Stimulated activated CD8-positive, alpha-beta memory T cell treated with anti-CD3 and anti-CD28 coated beads, Interleukin-4, amount 100 ng/mL, for 4 hours (primary cell): ENCODE results near the gene XPC.

Source experiments
- DNase-seq, 2 donors: peaks; one replicate each; pipeline ENCODE4 v3.0.0-alpha.2; 2020; ENCODE audit warnings: low read depth in 2 of 2, low spot score in 1 of 2

The XPC gene

GRCh38 chr3:14148041-14148985 lies 30.1 kb downstream of the XPC start:
- no peak for DNase-seq

- no peak for DNase-seq
Measured at GRCh38 chr3:14147617-14148016, 30.8 kb downstream of the XPC start.

GRCh38 chr3:14147066-14147435 lies 31.4 kb downstream of the XPC start:
- no peak for DNase-seq

- DNase-seq: no peak
Measured at GRCh38 chr3:14146381-14147065, 31.9 kb downstream of the XPC start.

GRCh38 chr3:14145670-14146380 lies 32.6 kb downstream of the XPC start:
- DNase-seq: no peak

- no peak for DNase-seq
Measured at GRCh38 chr3:14145236-14145635, 33.2 kb downstream of the XPC start.

GRCh38 chr3:14144423-14145075 lies 33.9 kb downstream of the XPC start:
- peak in 1 of 2 donors; percentile 32 for DNase-seq

- no peak for DNase-seq
Measured at GRCh38 chr3:14143271-14144225, 34.9 kb downstream of the XPC start.

- peak in 1 of 2 donors; percentile 34 for DNase-seq
Measured at GRCh38 chr3:14142567-14143270, 35.7 kb downstream of the XPC start.

- no peak for DNase-seq
Measured at GRCh38 chr3:14141602-14142341, 36.6 kb downstream of the XPC start.

- DNase-seq: no peak
Measured at GRCh38 chr3:14141144-14141543, 37.3 kb downstream of the XPC start.

GRCh38 chr3:14140668-14141067 lies 37.7 kb downstream of the XPC start:
- no peak for DNase-seq

GRCh38 chr3:14139771-14140170 lies 38.6 kb downstream of the XPC start:
- no peak for DNase-seq

GRCh38 chr3:14138878-14139655 lies 39.3 kb downstream of the XPC start:
- no peak for DNase-seq

- DNase-seq: no peak
Measured at GRCh38 chr3:14138109-14138877, 40.1 kb downstream of the XPC start.

- DNase-seq: no peak
Measured at GRCh38 chr3:14137445-14137844, 41.0 kb downstream of the XPC start.

GRCh38 chr3:14137004-14137403 lies 41.4 kb downstream of the XPC start:
- no peak for DNase-seq
